ENCODE measurements around the gene TCF4. TPM values are rescaled to one million over a fixed set of nuclear protein-coding genes. Genes with fewer than 3 reads are reported as not detected.

The TCF4 gene
- total and polyA plus RNA-seq, 4 donors, result 4.3 to 15.3 (median 11.5) TPM

- WGBS, result 88% methylated on average over 3 of the region's 3 CpGs
These were observed 322.0 kb downstream of the TCF4 start for GRCh38 chr18:55265984-55266383.

GRCh38 chr18:55265130-55265675 is 322.8 kb downstream of the TCF4 start:
- TF ChIP-seq FOXA1 (IDR thresholded peaks at IDR 0.05) (no peak), REST (IDR thresholded peaks at IDR 0.05) (no peak), MAX (IDR thresholded peaks at IDR 0.05) (no peak), SP1 (IDR thresholded peaks at IDR 0.05) (no peak), TAF1 (conservative IDR thresholded peaks at IDR 0.05) (no peak), NR2F2 (IDR thresholded peaks at IDR 0.05) (no peak), HNF4A (conservative IDR thresholded peaks at IDR 0.05) (no peak), FOXA2 (IDR thresholded peaks at IDR 0.05) (no peak), GABPA (IDR thresholded peaks at IDR 0.05 in 1 of 2, conservative IDR thresholded peaks at IDR 0.05 in 1 of 2) (no peak), CTCF (IDR thresholded peaks at IDR 0.05; ENCODE audit: low read depth, low read length, missing input control) (no peak), ZBTB33 (IDR thresholded peaks at IDR 0.05) (no peak), EGR1 (IDR thresholded peaks at IDR 0.05; ENCODE audit: low read depth in 2 of 2) (no peak), YY1 (IDR thresholded peaks at IDR 0.05) (no peak), JUND (IDR thresholded peaks at IDR 0.05) (no peak), ATF3 (IDR thresholded peaks at IDR 0.05) (no peak), RXRA (IDR thresholded peaks at IDR 0.05) (no peak), HNF4G (IDR thresholded peaks at IDR 0.05) (no peak), RAD21 (IDR thresholded peaks at IDR 0.05) (no peak)
- Histone ChIP-seq H3K9ac (ENCODE audit: low read depth in 1 of 2, low read length in 2 of 2) (no peak overlapping the region), H3K27me3 (ENCODE audit: control insufficient read depth in 4 of 4, insufficient read depth in 4 of 4, low read length in 3 of 4) (no peaks in the 10 kb centered on the region), H3K4me3 (ENCODE audit: low read depth in 1 of 3, low read length in 3 of 3) (no peak overlapping the region), H3K36me3 (ENCODE audit: control insufficient read depth in 4 of 4, insufficient read depth in 3 of 4, low read depth in 1 of 4, low read length in 3 of 4) (peaks cover 0 to 2% (median 0%) of the 10 kb centered on the region in 4 donors), H3K4me1 (ENCODE audit: control insufficient read depth in 4 of 4, insufficient read depth in 4 of 4, low read length in 3 of 4) (peaks cover 0 to 3% (median 0%) of the 10 kb centered on the region in 4 donors), H3K9me3 (ENCODE audit: control insufficient read depth in 4 of 4, low read length in 3 of 4) (no peaks in the 10 kb centered on the region), H3K27ac (ENCODE audit: low read depth in 1 of 2, low read length in 2 of 2) (no peak overlapping the region)
- no peak for DNase-seq (ENCODE audit: low spot score)
- WGBS, result 77% methylated on average over 5 of the region's 5 CpGs

More at GRCh38 chr18:55265984-55266383, 322.0 kb downstream of the TCF4 start:
- Histone ChIP-seq H3K9ac (ENCODE audit: low read depth in 1 of 2, low read length in 2 of 2) (no peak overlapping the region), H3K27me3 (ENCODE audit: control insufficient read depth in 4 of 4, insufficient read depth in 4 of 4, low read length in 3 of 4) (no peaks in the 10 kb centered on the region), H3K36me3 (ENCODE audit: control insufficient read depth in 4 of 4, insufficient read depth in 3 of 4, low read depth in 1 of 4, low read length in 3 of 4) (peaks cover 0 to 2% (median 0%) of the 10 kb centered on the region in 4 donors), H3K27ac (ENCODE audit: low read depth in 1 of 2, low read length in 2 of 2) (no peak overlapping the region), H3K4me3 (ENCODE audit: low read depth in 1 of 3, low read length in 3 of 3) (no peak overlapping the region), H3K9me3 (ENCODE audit: control insufficient read depth in 4 of 4, low read length in 3 of 4) (no peaks in the 10 kb centered on the region), H3K4me1 (ENCODE audit: control insufficient read depth in 4 of 4, insufficient read depth in 4 of 4, low read length in 3 of 4) (peaks cover 0 to 3% (median 0%) of the 10 kb centered on the region in 4 donors)
- DNase-seq (ENCODE audit: low spot score), result no peak
- TF ChIP-seq GABPA (IDR thresholded peaks at IDR 0.05 in 1 of 2, conservative IDR thresholded peaks at IDR 0.05 in 1 of 2) (no peak), TAF1 (conservative IDR thresholded peaks at IDR 0.05) (no peak), NR2F2 (IDR thresholded peaks at IDR 0.05) (no peak), MAX (IDR thresholded peaks at IDR 0.05) (no peak), ZBTB33 (IDR thresholded peaks at IDR 0.05) (no peak)
